SK-N-SH (cell line): ENCODE measurements around the gene RAB26. TPM values are rescaled to one million over a fixed set of nuclear protein-coding genes. Genes with fewer than 3 reads are reported as not detected.

ENCODE experiments used
- CTCF ChIA-PET: fragments of 300-600, 350-600 bp; formaldehyde crosslinking; extraction: SDS; loops from one replicate; lab custom pipeline; 2021; lab: Yijun Ruan, JAX
- POLR2A ChIA-PET: fragments of 350-600 bp; sonication (Branson Sonifier 250); formaldehyde crosslinking; extraction: SDS; loops from one replicate; lab custom pipeline; 2020; ENCODE audit warnings: antibody characterized with exemption, inconsistent platforms; lab: Yijun Ruan, JAX
- DNase-seq: peaks from one replicate; pipeline ENCODE4 v3.0.0; 2012
- H2AFZ ChIP-seq: fragments of 200-600 bp; sonication (generic); 2 replicates; pipeline ENCODE4 v1.8.1; 2016; ENCODE audit warnings: antibody characterized with exemption, mild to moderate bottlenecking, low read depth
- H3F3A ChIP-seq: fragments of 200-600 bp; sonication (generic); replicated peaks from 2 replicates; pipeline ENCODE3; 2016; ENCODE audit warnings: antibody characterized with exemption, mild to moderate bottlenecking; ENCODE audit not compliant: insufficient read depth
- H3K27ac ChIP-seq, 2 experiments: fragments of 200-500 bp in 1 of 2; fragments of 200-600 bp in 1 of 2; sonication (Bioruptor generic) in 1 of 2; sonication (generic), shearing (Covaris generic) in 1 of 2; 2 replicates each; pipeline versions ENCODE4 v1.5.1 to v1.6.1; 2014 to 2016; ENCODE audit warnings: low read depth in 2 of 2, inconsistent platforms in 1 of 2, low read length in 1 of 2, mild to moderate bottlenecking in 1 of 2, mixed read lengths in 1 of 2
- H3K27me3 ChIP-seq: fragments of 200-600 bp; sonication (generic), shearing (Covaris generic); 2 replicates; pipeline ENCODE4 v1.6.1; 2016; ENCODE audit warnings: mixed run types; ENCODE audit not compliant: insufficient read depth
- H3K36me3 ChIP-seq, 2 experiments: fragments of 200-500 bp in 1 of 2; fragments of 200-600 bp in 1 of 2; sonication (Bioruptor generic) in 1 of 2; sonication (generic) in 1 of 2; replicated peaks in 1 of 2; 2 replicates each; pipeline versions ENCODE3 to v1.5.1; 2014 to 2016; ENCODE audit warnings: low read length in 1 of 2, mild to moderate bottlenecking in 1 of 2; ENCODE audit not compliant: insufficient read depth in 2 of 2, control insufficient read depth in 1 of 2
- H3K4me1 ChIP-seq, 2 experiments: fragments of 200-500 bp in 1 of 2; fragments of 200-600 bp in 1 of 2; sonication (Bioruptor generic) in 1 of 2; sonication (generic), shearing (Covaris generic) in 1 of 2; 2 replicates each; pipeline versions ENCODE4 v1.5.1 to v1.6.1; 2014 to 2016; ENCODE audit warnings: low read depth in 1 of 2, low read length in 1 of 2, mixed run types in 1 of 2; ENCODE audit not compliant: insufficient read depth in 2 of 2, control insufficient read depth in 1 of 2
- H3K4me2 ChIP-seq: fragments of 200-600 bp; sonication (generic), shearing (Covaris generic); 2 replicates; pipeline ENCODE4 v1.6.1; 2017; ENCODE audit warnings: mixed run types
- H3K4me3 ChIP-seq, 2 experiments: fragments of 200-500 bp in 1 of 2; fragments of 200-600 bp in 1 of 2; sonication (Bioruptor generic) in 1 of 2; sonication (generic), shearing (Covaris generic) in 1 of 2; 2 replicates each; pipeline versions ENCODE4 v1.5.1 to v1.8.1; 2014 to 2016; ENCODE audit warnings: low read depth in 2 of 2, inconsistent platforms in 1 of 2, low read length in 1 of 2, mild to moderate bottlenecking in 1 of 2, mixed read lengths in 1 of 2, moderate library complexity in 1 of 2
- H3K79me2 ChIP-seq: fragments of 200-600 bp; sonication (generic); 2 replicates; pipeline ENCODE4 v1.8.1; 2017; ENCODE audit warnings: mild to moderate bottlenecking; ENCODE audit not compliant: insufficient read depth
- H3K9ac ChIP-seq: fragments of 200-600 bp; sonication (generic); 2 replicates; pipeline ENCODE4 v1.6.1; 2017; ENCODE audit warnings: mixed run types
- H3K9me2 ChIP-seq: fragments of 200-600 bp; sonication (generic); 2 replicates; pipeline ENCODE4 v1.6.1; 2017; ENCODE audit warnings: mixed run types
- H3K9me3 ChIP-seq: fragments of 200-600 bp; sonication (generic); 2 replicates; pipeline ENCODE4 v1.6.1; 2017; ENCODE audit warnings: mixed run types, mild to moderate bottlenecking, moderate library complexity
- H4K20me1 ChIP-seq: fragments of 200-600 bp; sonication (generic); 2 replicates; pipeline ENCODE4 v1.6.1; 2017; ENCODE audit warnings: mild to moderate bottlenecking, mixed run types; ENCODE audit not compliant: insufficient read depth
- CHD2 ChIP-seq: fragments of 150-350 bp; IDR thresholded peaks from 2 replicates; pipeline ENCODE4 v1.6.1; 2018; ENCODE audit warnings: low read length; ENCODE audit not compliant: partially characterized antibody
- ELF1 ChIP-seq: IDR thresholded peaks from 2 replicates; pipeline ENCODE4 v1.4.0; 2012
- EP300 ChIP-seq, 2 experiments: IDR thresholded peaks; 2 replicates each; pipeline versions ENCODE4 v1.4.0 to v1.6.1; 2012; ENCODE audit warnings: borderline replicate concordance in 1 of 2, low read depth in 1 of 2, low read length in 1 of 2
- FOXJ3 ChIP-seq: sonication (generic); formaldehyde crosslinking; IDR thresholded peaks from 2 replicates; pipeline ENCODE4 v1.5.1; 2020; ENCODE audit warnings: mild to moderate bottlenecking, missing genetic modification reagents
- IRF3 ChIP-seq: fragments of 150-350 bp; IDR thresholded peaks from 2 replicates; pipeline ENCODE4 v1.6.1; 2016; ENCODE audit warnings: mild to moderate bottlenecking, low read depth, low read length
- MEF2A ChIP-seq: IDR thresholded peaks from 2 replicates; pipeline ENCODE4 v1.4.0; 2012; ENCODE audit warnings: low read depth, borderline replicate concordance
- MXI1 ChIP-seq: IDR thresholded peaks from 2 replicates; pipeline ENCODE4 v1.6.1; 2012; ENCODE audit warnings: mild to moderate bottlenecking, low read depth, low read length, improper control_type of control experiment
- NFIC ChIP-seq: IDR thresholded peaks from 2 replicates; pipeline ENCODE4 v1.4.0; 2012; ENCODE audit warnings: borderline replicate concordance
- POLR2AphosphoS5 ChIP-seq: IDR thresholded peaks from 2 replicates; pipeline ENCODE4 v1.6.1; 2012; ENCODE audit warnings: low read depth, low read length
- REST ChIP-seq: IDR thresholded peaks from 2 replicates; pipeline ENCODE4 v1.6.1; 2012; ENCODE audit warnings: mild to moderate bottlenecking, low read depth, low read length, moderate library complexity
- RXRA ChIP-seq: IDR thresholded peaks from 2 replicates; pipeline ENCODE4 v1.4.0; 2012; ENCODE audit warnings: low read depth, mild to moderate bottlenecking, borderline replicate concordance
- TCF12 ChIP-seq: IDR thresholded peaks from 2 replicates; pipeline ENCODE4 v1.4.0; 2012
- USF1 ChIP-seq: IDR thresholded peaks from 2 replicates; pipeline ENCODE4 v1.4.0; 2012; ENCODE audit warnings: low read depth, borderline replicate concordance
- WGBS: methylation state at CpG from one replicate; pipeline ENCODE4 v1.1.6; 2017; ENCODE audit warnings: low lambda C conversion rate; 5-methylcytosine and 5-hydroxymethylcytosine counted together
- polyA plus RNA-seq, 3 experiments: library from polyadenylated mRNA; depleted of rRNA; stranded (reverse); fragments of >200 nt; gene quantifications; 2 replicates each; pipeline ENCODE4 v1.2.3, GENCODE V29; 2012

RAB26 gene
- polyA plus RNA-seq, 1 of the 3 experiments (the other 2 are of a cell fraction) = 14.3 TPM

GRCh38 chr16:2198283-2198682, 49.9 kb downstream of the RAB26 start:
- Histone ChIP-seq H4K20me1 (no peaks in the 10 kb centered on the region), H3F3A (no peaks in the 10 kb centered on the region), H3K4me3 (no peak overlapping the region), H2AFZ (no peak overlapping the region), H3K9me2 (no peaks in the 10 kb centered on the region), H3K27ac (no peak overlapping the region), H3K9ac (no peak overlapping the region), H3K79me2 (no peaks in the 10 kb centered on the region), H3K4me1 (peaks cover 0 to 18% of the 10 kb centered on the region in 2 experiments; a peak in 1 of 4 replicates), H3K36me3 (no peaks in the 10 kb centered on the region), H3K9me3 (no peaks in the 10 kb centered on the region), H3K27me3 (no peaks in the 10 kb centered on the region), H3K4me2 (no peak overlapping the region)
- 69% methylated on average over 4 of the region's 4 CpGs for WGBS
- no peak for TF ChIP-seq ELF1
- no peak for DNase-seq
- ChIA-PET POLR2A (interaction anchor here (1.7 kb wide), 1 partner anchor 43 kb away, joined by 5 read pairs; the partner anchor contains the start of gene TRAF7), CTCF (interaction anchor here (0.9 to 1.0 kb wide), 3 partner anchors 26 to 53 kb away, joined by 3 to 4 read pairs (median 3); partner anchors contain the start of gene ECI1)

- H3K9ac ChIP-seq = no peak overlapping the region
- CTCF ChIA-PET = interaction anchor here (1.0 kb wide), 2 partner anchors 46 to 52 kb away, joined by 3 to 4 read pairs; partner anchors contain the start of gene ECI1
- H3K4me1 ChIP-seq = peaks cover 0 to 18% of the 10 kb centered on the region in 2 experiments; a peak in 1 of 4 replicates
Measured at GRCh38 chr16:2199095-2199494, 50.7 kb downstream of the RAB26 start.

More at GRCh38 chr16:2199095-2199494, 50.7 kb downstream of the RAB26 start:
- TF ChIP-seq RXRA (no peak), MXI1 (no peak), CHD2 (no peak), EP300 (IDR thresholded peaks at IDR 0.05; ENCODE audit: borderline replicate concordance in 1 of 2, low read depth in 1 of 2, low read length in 1 of 2) (no peak), NFIC (no peak), POLR2AphosphoS5 (no peak), FOXJ3 (CRISPR knock-in tag) (no peak), IRF3 (no peak), REST (no peak), MEF2A (no peak), TCF12 (no peak), USF1 (no peak)
- no peak for DNase-seq
- Histone ChIP-seq H3K27me3 (no peaks in the 10 kb centered on the region), H3K9me3 (no peaks in the 10 kb centered on the region), H3K9me2 (no peaks in the 10 kb centered on the region), H3K27ac (no peak overlapping the region), H3K4me2 (no peak overlapping the region), H4K20me1 (no peaks in the 10 kb centered on the region), H3K79me2 (no peaks in the 10 kb centered on the region), H3K4me3 (no peak overlapping the region), H3F3A (no peaks in the 10 kb centered on the region), H3K36me3 (no peaks in the 10 kb centered on the region), H2AFZ (no peak overlapping the region)
- POLR2A ChIA-PET = interaction anchor here (1.7 kb wide), 1 partner anchor 44 kb away, joined by 5 read pairs; the partner anchor contains the start of gene TRAF7
- WGBS = 62% methylated on average over 3 of the region's 5 CpGs
